Ishikawa (cell line): ENCODE data around the gene ITGA11.

Experiments
- EGR1 ChIP-seq: IDR thresholded peaks from 2 replicates; pipeline ENCODE4 v1.6.1; 2012
- EP300 ChIP-seq: IDR thresholded peaks from 2 replicates; pipeline ENCODE4 v1.6.1; 2012; ENCODE audit warnings: borderline replicate concordance
- FOXM1 ChIP-seq: IDR thresholded peaks from 2 replicates; pipeline ENCODE4 v1.6.1; 2012; ENCODE audit warnings: low read depth, borderline replicate concordance
- TAF1 ChIP-seq: IDR thresholded peaks from 2 replicates; pipeline ENCODE4 v1.6.1; 2012; ENCODE audit warnings: low read depth, mild to moderate bottlenecking
- YY1 ChIP-seq: IDR thresholded peaks from 2 replicates; pipeline ENCODE4 v1.6.1; 2012; ENCODE audit warnings: low read depth
- ZBTB7A ChIP-seq: IDR thresholded peaks from 2 replicates; pipeline ENCODE4 v1.6.1; 2012; ENCODE audit warnings: low read depth
- TF ChIP-seq, protein P1 (sequence below): IDR thresholded peaks from 2 replicates; pipeline ENCODE4 v1.6.1; 2012; ENCODE audit warnings: low read depth, mild to moderate bottlenecking
- TF ChIP-seq, protein P2 (sequence below): IDR thresholded peaks from 2 replicates; pipeline ENCODE4 v1.6.1; 2012
- TF ChIP-seq, protein P3 (sequence below): IDR thresholded peaks from 2 replicates; pipeline ENCODE4 v1.6.1; 2012

DNA sequence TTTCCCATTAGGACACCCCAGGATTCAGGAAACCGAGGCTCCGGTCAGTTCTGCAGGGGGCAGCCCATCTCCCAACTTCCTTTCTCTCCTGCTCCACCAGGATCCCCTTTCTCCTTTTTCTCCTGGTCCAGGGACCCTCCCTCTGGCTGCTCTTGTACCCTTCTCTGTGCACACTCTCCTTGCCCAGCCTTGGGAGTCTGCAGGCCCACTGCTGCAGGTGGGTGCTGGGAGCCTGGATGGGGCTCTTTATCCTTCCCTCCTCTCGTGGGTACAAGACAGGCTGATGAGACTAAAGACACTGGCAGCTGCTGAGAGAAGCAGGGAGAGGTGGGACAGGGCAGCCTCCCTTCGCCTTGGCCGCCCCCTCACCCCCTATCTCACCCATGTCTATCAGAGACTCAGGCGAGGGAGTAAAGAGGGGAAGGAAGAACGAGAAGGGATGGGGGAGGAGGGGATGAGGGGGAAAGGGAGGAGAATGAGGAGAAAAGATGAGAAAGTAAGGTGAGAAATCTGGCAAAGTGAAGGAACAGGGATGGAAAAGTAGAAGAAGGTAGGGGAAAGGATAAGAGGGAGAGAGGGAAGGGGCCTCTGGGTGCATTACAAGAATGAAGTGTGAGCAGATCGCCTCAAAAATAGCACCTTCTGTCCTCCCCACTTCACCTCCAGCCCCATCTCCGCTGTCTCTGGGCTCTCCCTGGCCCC lies 45.2 kb downstream of the ITGA11 start:
- no peak for TF ChIP-seq YY1
- TF ChIP-seq EP300 = no peak
- TF ChIP-seq TAF1 = no peak
- TF ChIP-seq, protein P1, sequence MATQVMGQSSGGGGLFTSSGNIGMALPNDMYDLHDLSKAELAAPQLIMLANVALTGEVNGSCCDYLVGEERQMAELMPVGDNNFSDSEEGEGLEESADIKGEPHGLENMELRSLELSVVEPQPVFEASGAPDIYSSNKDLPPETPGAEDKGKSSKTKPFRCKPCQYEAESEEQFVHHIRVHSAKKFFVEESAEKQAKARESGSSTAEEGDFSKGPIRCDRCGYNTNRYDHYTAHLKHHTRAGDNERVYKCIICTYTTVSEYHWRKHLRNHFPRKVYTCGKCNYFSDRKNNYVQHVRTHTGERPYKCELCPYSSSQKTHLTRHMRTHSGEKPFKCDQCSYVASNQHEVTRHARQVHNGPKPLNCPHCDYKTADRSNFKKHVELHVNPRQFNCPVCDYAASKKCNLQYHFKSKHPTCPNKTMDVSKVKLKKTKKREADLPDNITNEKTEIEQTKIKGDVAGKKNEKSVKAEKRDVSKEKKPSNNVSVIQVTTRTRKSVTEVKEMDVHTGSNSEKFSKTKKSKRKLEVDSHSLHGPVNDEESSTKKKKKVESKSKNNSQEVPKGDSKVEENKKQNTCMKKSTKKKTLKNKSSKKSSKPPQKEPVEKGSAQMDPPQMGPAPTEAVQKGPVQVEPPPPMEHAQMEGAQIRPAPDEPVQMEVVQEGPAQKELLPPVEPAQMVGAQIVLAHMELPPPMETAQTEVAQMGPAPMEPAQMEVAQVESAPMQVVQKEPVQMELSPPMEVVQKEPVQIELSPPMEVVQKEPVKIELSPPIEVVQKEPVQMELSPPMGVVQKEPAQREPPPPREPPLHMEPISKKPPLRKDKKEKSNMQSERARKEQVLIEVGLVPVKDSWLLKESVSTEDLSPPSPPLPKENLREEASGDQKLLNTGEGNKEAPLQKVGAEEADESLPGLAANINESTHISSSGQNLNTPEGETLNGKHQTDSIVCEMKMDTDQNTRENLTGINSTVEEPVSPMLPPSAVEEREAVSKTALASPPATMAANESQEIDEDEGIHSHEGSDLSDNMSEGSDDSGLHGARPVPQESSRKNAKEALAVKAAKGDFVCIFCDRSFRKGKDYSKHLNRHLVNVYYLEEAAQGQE = no peak
- TF ChIP-seq FOXM1 = no peak
- no peak for TF ChIP-seq EGR1
- TF ChIP-seq, protein P2, sequence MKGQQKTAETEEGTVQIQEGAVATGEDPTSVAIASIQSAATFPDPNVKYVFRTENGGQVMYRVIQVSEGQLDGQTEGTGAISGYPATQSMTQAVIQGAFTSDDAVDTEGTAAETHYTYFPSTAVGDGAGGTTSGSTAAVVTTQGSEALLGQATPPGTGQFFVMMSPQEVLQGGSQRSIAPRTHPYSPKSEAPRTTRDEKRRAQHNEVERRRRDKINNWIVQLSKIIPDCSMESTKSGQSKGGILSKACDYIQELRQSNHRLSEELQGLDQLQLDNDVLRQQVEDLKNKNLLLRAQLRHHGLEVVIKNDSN = no peak
- TF ChIP-seq ZBTB7A = no peak
- TF ChIP-seq, protein P3, sequence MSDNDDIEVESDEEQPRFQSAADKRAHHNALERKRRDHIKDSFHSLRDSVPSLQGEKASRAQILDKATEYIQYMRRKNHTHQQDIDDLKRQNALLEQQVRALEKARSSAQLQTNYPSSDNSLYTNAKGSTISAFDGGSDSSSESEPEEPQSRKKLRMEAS = no peak
